ENCODE measurements around the gene SLC23A3.

SLC23A3 gene

GRCh38 chr2:219169930-219170654 is at the start of gene SLC23A3:
Gene SLC23A3 (minus strand): TSS chr2:219170029. CDS start chr2:219169984, 45 bp downstream.
- DNase-seq (ENCODE audit: low read depth), result no peak

GRCh38 chr2:219218732-219219701 is 49.2 kb upstream of the SLC23A3 start, which contains the start of gene ABCB6:
Gene ABCB6 (minus strand): TSS chr2:219218958. CDS start chr2:219218673, 285 bp downstream.
- peak; percentile 55 for DNase-seq (ENCODE audit: low read depth)

GRCh38 chr2:219218217-219218731 is 48.4 kb upstream of the SLC23A3 start:
- DNase-seq (ENCODE audit: low read depth), result peak; percentile 51

GRCh38 chr2:219216535-219216915 is 46.7 kb upstream of the SLC23A3 start:
- no peak for DNase-seq (ENCODE audit: low read depth)

- DNase-seq (ENCODE audit: low read depth), result no peak
Observed at GRCh38 chr2:219215871-219216534, 46.2 kb upstream of the SLC23A3 start.

- no peak for DNase-seq (ENCODE audit: low read depth)
Observed at GRCh38 chr2:219214786-219215185, 45.0 kb upstream of the SLC23A3 start.

GRCh38 chr2:219214141-219214540 is 44.3 kb upstream of the SLC23A3 start:
- no peak for DNase-seq (ENCODE audit: low read depth)

GRCh38 chr2:219213486-219214071 is 43.8 kb upstream of the SLC23A3 start:
- DNase-seq (ENCODE audit: low read depth), result no peak

GRCh38 chr2:219213026-219213415 is 43.2 kb upstream of the SLC23A3 start:
- no peak for DNase-seq (ENCODE audit: low read depth)

GRCh38 chr2:219210886-219211362 is 41.1 kb upstream of the SLC23A3 start:
- no peak for DNase-seq (ENCODE audit: low read depth)

GRCh38 chr2:219210196-219210885 is 40.5 kb upstream of the SLC23A3 start:
- DNase-seq (ENCODE audit: low read depth), result no peak

- no peak for DNase-seq (ENCODE audit: low read depth)
Observed at GRCh38 chr2:219209236-219210195, 39.7 kb upstream of the SLC23A3 start.

GRCh38 chr2:219207884-219208740 is 38.3 kb upstream of the SLC23A3 start:
- DNase-seq (ENCODE audit: low read depth), result no peak

GRCh38 chr2:219207134-219207883 is 37.5 kb upstream of the SLC23A3 start:
- no peak for DNase-seq (ENCODE audit: low read depth)

GRCh38 chr2:219206328-219207133 is 36.7 kb upstream of the SLC23A3 start, which contains the start of gene ZFAND2B:
Gene ZFAND2B (plus strand): TSS chr2:219206782. CDS start chr2:219206988, 206 bp downstream.
- DNase-seq (ENCODE audit: low read depth), result peak; percentile 47

GRCh38 chr2:219205981-219206327 is 36.1 kb upstream of the SLC23A3 start:
- DNase-seq (ENCODE audit: low read depth), result no peak

- DNase-seq (ENCODE audit: low read depth), result no peak
Observed at GRCh38 chr2:219205165-219205538, 35.3 kb upstream of the SLC23A3 start.

Data from GM04503 (cell line).